Loucy (cell line): ENCODE results near the gene GALM.

Source experiments
- CTCF ChIP-seq: fragments of 200-600 bp; sonication (generic); conservative IDR thresholded peaks from 2 replicates; pipeline ENCODE4 v1.5.1; 2014; ENCODE audit warnings: mild to moderate bottlenecking, antibody characterized with exemption, low read length
- EZH2phosphoT487 ChIP-seq: fragments of 200-600 bp; IDR thresholded peaks from 2 replicates; pipeline ENCODE4 v1.6.1; 2018; ENCODE audit warnings: antibody characterized with exemption, mild to moderate bottlenecking, moderate library complexity, borderline replicate concordance

- TF ChIP-seq EZH2phosphoT487 (no peak), CTCF (no peak)
Observed at GRCh38 chr2:38620282-38620977, 45.5 kb upstream of the GALM start.
